HG03342 (cell line): ENCODE results near the gene DOCK3.
"Not testable (repeated sequence)": the region's sequence is repeated elsewhere in the genome, so short reads cannot be mapped to it uniquely, and the experiment has no call there.

Experiments used
- ATAC-seq: cut with Tn5 transposase; IDR thresholded peaks from one replicate; pipeline ENCODE4 v1.9.1; 2021; ENCODE audit warnings: mild to moderate bottlenecking, moderate library complexity; ENCODE audit not compliant: unreplicated experiment

The DOCK3 gene

DNA sequence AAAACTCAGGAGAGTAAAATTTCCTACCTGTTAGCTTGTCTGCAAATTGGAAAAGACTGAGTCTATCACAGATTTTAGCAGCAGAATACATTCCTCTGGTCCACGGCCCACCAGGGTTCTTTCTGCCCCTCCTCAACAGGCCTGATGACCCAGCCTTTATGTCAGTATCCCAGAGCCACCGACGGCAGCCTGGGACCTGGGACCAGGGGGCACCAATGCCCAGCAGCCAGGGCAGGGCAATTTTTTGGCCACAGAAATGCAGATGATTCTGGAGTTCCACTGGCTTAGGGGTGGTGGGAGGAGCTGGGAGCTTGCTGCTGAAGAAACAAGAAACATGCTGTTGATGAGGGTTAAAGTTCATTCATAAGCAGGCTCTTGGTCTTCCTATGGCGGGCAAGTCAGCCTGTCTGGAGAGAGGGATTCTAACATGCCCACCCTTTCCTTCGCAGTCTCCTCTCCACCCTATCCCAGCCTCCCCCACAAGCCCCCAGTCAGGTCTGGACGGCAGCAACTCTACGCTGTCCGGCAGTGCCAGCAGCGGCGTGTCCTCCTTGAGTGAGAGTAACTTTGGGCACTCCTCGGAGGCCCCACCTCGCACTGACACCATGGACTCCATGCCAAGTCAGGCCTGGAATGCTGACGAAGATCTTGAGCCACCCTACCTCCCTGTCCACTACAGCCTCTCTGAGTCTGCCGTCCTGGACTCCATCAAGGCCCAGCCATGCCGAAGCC, 706.0 kb downstream of the DOCK3 start:
- ATAC-seq, result no peak

DNA sequence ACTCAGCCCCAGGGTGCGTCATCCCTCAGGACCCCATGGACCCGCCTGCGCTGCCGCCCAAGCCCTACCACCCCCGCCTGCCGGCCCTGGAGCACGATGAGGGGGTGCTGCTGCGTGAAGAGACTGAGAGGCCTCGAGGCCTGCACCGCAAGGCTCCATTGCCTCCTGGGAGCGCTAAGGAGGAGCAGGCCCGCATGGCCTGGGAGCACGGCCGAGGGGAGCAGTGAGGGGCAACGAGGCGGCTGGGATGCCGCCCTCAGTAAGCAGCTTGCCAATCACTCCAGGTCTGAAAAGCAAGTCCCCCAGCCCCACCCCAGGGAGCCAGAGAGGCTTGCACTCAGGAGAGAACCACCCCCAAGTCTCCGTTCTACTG, 706.6 kb downstream of the DOCK3 start:
- ATAC-seq, result no peak

DNA sequence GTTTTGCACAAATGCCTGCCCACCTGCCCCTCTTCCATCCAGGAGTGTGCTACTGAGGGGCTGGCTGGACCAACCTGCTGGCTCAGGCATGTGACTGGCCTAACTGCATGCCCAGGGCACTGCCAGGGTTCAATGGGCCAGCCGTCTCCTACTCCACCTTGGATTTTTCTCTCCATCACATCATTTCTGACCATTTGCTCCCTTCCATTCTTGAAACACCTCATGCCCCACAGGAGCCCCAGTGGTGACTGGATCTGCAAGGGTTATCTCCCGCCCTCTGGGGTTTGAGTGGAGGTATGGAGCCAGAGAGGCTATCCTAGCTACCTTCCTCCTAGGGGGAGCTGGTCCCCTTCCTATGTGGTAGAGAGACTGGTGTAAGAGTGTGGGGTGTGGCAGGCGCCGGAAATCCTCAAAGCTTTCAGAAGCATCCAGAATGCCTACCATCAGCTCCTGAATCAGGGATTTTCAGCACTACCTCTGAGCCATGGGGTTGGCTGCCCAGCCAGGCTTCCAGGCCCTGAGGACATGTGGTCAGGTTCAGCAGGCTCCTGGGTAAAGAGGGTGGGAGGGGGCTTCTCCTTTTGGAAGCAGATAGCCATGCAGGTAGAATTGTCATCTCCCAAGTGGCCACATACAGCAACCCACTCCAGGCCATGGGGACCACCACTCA, 707.5 kb downstream of the DOCK3 start:
- no peak for ATAC-seq

DNA sequence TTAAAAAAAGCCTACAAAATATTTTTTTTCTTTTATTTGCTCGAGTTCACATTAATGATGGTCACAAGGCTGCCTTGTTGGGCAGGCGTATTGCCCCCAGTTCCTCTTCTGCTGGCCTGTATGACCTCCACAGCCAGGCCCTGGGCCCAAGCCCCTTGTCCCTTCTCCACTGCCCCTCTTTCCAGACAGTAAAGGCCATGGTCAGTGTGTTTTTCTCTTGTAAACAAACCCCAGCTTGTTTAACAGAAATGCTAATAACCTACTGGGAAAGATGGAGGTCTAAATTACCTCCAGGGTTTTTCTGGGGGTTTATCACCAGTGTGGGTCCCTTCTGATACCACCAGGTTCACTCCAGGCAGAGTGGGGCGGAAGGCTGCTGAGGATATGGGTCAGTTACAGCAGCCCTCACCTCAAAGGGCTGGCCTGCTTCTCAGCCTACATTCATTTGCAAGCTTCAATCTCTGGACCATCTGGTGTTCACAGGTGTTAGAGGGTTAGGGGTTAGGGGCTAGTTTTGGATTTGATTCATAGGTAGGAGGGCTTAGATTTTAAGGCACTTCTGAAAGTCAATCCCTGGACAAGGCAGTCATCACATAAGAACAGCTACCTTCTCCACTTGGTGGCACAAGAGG, 708.3 kb downstream of the DOCK3 start:
- ATAC-seq, result no peak

DNA sequence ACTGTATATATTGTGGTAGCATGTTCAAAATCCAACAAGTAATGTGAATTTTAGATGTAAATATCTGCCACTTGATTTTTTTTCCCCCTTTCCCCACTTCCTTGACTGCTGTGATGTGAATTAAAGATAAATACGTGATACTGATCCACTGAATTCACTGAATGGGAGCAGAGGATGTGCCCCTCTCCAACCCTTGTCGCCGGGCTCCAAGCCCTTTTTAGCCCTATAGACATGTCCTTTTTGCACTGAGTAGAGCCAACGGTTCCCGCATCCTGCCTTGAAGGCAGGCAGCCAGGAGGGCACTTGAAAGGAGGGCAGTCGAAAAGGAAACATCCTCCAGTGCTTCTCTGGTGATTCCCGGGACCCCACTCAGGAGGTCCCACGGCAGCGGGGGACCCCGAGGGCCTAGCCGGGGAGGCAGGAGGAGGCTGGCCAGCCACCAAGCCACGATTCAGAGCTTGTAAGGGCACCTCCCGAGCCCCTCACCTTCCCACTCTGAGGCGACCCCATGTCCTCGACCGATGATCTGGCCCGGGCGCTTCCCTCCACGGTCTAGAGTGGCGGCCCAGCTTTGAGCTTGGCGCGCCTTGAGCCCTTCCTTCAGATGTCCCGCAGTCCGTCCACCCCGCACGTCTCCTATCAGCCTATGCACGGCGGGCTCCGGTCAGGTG, 709.5 kb downstream of the DOCK3 start:
- no peak for ATAC-seq

DNA sequence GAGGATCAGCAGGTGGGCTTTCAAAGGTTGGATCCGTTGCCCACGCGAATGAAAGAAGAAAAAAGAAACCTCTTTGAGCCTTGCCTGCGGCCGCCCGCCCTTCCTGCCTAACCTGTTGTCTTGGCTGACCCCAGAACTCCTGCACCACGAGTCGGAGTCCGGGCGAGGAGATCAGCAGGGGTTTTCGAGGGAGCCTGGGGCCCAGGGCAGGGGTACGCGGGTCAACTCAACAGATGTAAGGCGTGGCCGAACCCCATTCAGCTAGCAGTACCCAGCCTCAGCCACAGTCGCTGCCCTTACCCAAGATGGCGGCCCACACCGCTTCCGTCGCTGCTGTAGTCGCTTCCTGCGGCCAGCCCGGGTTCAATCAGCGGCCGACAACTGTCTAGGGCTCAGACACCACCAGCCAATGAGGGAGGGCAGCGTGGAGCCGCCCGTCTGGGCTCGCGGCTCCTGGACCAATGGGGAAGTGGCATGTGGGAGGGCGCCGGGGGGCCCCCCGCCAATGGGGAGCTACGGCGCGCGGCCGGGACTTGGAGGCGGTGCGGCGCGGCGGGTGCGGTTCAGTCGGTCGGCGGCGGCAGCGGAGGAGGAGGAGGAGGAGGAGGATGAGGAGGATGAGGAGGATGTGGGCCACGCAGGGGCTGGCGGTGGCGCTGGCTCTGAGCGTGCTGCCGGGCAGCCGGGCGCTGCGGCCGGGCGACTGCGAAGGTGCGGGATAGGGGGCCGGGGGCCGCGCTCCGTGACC, 710.2 kb downstream of the DOCK3 start, which contains the start of gene MANF:
Gene MANF, plus strand, starts transcription at position 566 of the 748 bp plus-strand sequence. Its CDS starts 52 bp downstream, at position 618.
- ATAC-seq, result peak; percentile 96

DNA sequence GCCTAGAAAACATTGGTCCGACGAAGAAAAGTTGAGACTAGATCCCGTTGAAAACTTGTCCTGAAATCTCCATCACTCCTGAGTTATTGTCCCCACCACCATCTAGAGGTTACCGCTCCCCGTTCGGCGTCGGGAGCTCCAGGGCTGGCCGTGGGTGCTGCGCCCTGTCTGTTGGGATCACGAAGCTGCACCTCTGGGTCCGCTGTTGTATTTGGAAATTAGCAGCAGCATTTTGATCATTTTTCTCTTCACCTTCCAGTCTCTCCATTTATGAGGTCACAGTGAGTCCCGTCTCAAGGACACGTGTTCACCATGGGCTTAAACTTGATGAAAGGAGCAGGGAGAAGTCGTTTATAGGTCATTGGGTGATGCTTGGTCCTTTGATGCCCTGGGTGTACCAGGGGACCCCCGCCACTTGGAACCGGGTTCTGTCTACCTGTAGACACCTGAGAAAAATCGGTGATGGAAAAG, 710.9 kb downstream of the DOCK3 start:
- ATAC-seq, result no peak

DNA sequence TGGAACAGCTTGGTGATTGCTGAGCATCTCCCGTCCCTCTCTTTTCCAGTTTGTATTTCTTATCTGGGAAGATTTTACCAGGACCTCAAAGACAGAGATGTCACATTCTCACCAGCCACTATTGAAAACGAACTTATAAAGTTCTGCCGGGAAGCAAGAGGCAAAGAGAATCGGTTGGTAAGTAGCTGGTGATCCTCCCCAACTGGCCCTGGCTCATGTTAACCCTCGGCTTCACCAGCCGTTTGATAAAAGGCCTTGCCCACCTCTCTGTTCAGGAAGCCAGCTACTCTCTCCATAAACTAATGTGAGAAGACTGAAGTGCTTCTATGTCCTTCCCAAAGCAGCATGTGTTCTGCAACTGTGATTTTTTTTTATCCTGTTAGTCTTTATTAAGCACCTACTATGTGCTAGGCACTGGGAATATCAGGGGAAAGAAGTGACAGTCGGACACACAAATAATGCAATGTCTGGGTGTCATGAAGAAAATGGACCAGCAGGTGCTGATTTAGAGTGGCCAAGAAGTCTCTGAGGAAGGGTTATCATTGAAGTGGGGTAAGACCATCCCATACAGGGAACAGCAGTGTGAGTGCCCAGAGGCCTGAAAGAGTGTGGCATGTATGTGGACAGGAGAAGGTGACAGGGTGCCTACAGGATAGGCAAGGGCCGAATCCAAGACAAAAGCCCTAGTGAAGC, 711.6 kb downstream of the DOCK3 start:
- no peak for ATAC-seq

DNA sequence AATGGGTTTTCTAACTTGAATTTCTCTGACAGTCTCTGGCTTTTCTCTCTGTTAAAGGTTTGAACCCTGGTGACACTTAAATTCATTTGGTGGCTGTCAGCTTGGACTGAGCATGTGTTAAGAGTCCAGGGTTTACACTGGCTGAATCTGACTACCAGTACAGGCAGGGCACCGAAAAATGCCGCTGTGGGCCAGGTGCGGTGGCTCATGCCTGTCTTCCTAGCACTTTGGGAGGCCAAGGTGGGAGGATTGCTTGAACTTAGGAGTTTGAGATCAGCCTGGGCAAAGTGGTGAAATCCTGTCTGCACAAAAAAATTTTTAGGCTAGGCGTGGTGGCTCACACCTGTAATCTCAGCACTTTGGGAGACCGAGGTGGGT, 712.1 kb downstream of the DOCK3 start:
- ATAC-seq, result no peak

DNA sequence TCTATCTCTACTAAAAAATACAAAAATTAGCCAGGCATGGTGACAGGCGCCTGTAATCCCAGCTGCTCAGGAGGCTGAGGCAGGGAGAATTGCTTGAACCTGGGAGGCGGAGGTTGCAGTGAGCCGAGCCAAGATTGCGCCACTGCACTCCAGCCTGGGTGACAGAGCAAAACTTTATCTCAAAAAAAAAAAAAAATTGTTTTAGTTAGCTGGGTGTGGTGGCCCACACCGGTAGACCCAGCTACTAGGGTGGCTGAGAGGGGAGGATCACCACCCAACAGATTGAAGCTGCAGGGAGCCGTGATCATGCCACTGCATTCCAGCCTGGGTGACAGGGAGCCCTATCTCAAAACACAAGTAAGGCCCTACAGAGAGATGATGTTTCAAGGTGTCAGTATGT, 712.6 kb downstream of the DOCK3 start:
- not testable (repeated sequence) for ATAC-seq

DNA sequence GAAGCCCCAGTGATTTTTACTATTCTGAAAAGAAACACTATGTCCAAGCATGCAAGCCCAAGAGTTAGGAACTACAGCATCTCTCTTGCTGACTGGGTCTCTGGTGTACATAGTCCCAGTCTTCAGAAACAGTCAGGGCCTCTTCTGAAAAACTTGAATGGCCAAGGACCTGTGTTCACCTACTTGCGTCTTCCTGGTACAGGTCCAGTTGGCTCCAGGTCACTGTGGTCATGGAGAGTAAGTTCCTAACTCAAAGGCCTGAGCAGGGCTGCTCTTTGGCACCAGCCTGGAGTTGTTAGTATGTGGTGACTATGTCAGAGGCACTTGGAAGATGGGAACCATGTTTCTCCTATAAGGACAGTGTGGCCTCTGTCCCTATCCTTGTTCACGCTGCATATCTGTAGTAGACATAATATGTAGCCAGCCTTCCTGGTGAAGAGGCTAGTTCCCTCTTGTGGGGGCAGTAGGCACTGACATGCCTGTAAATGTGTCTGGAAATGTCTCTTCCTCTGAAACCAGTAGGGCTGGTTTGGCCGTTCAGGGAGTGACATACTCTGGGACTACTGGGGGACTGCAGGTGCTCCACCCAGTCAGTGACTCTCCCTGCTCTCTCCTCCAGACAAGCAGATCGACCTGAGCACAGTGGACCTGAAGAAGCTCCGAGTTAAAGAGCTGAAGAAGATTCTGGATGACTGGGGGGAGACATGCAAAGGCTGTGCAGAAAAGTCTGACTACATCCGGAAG, 713.7 kb downstream of the DOCK3 start:
- no peak for ATAC-seq

DNA sequence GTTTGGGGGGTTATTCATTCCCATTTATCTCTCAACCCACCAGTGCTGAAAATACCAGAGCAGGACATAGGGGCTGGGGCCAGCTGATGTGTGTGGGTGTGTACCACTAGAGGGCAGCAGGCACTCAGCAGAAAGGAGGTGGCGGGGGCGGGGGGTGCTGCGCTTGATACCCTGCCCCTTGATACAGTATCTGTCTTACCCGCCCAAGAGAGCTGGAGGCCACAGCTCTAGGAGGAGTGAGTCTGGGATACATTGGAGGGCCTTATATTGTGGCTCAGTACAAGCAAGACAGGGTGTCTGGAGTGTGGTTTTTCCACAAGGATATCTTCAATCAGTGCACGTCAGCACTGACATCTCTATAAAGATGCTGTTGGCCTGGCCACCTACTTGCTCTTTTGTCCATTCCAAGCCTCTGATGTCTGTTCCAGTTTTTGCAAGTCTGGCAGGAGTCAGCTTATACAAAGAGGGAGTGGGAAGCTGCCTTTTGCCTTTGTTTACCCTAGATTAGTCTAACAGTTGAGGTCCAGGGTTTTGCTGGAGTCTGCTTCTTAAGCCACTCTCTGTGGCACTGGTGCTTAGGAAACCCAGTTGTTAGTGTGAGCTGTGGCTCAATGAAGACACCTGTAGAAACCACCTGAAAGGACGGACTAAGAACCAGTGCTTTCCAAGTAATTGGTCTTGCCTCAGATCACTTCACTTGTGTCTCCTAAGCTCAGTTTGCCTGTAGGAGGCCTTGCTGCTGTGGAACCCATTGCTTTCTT, 714.9 kb downstream of the DOCK3 start:
- no peak for ATAC-seq

DNA sequence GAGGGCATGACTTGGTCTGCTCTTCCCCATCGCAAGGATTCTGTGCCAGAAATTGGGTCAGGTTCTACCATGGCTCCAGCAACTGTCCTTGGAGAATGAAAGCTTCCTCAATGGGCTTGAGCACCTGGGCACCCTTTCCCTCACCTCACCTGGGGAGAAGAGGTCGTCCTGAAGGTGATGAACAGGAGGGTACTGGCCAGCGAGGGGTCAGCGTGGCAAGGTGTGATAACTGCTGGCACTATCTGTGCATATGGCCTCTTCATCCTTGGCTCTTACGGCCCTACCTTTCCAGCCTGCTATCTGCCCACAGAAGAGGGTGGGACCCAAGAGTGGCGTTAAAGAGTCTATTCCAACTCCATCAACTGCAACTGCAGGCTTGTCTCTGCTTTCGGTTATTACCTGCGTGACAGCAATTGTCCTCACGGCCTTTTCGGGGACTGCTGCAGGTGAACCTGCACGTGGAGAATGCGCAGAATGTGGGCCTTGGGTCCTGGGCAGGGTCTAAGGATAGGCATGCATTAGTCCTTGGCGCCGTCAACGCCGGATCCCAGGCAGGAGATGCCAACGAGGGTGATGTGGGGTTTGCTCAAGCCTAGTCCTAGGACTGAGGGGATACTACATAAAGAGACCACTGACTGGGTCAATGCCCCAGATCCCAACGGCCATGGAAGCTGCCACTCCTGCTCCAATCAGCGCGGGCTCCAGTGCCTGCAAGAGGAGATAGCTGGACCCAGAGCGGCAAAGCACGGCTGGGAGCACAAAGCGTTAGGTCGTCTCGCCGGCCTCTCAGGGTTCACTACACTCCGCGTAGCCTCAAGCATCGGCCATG, 715.7 kb downstream of the DOCK3 start:
- no peak for ATAC-seq

DNA sequence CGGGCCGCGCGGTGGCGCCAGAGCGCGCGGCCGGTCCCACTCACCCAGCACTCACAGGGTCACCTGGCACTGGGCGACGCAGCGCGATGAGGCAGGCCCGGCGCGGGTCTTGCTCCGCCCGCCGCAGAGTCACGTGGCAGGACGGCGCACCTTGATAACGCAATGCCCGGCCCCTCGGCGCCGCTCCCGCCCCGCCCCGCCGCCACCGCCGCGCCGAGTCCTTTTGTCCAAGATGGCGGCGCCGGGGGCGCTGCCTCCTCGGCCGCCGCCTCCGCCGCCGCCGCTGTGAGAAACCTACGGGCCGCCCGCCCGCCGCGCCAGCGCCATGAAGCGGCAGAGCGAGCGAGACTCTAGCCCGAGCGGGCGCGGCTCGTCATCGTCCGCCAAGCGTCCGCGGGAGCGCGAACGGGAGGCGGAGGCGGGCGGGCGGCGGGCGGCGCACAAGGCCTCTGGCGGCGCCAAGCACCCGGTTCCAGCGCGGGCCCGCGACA, 716.4 kb downstream of the DOCK3 start, which contains the start of gene RBM15B:
Gene RBM15B, plus strand, starts transcription at position 211 of the 491 bp plus-strand sequence. Its CDS starts 115 bp downstream, at position 326.
- peak; percentile 93 for ATAC-seq

DNA sequence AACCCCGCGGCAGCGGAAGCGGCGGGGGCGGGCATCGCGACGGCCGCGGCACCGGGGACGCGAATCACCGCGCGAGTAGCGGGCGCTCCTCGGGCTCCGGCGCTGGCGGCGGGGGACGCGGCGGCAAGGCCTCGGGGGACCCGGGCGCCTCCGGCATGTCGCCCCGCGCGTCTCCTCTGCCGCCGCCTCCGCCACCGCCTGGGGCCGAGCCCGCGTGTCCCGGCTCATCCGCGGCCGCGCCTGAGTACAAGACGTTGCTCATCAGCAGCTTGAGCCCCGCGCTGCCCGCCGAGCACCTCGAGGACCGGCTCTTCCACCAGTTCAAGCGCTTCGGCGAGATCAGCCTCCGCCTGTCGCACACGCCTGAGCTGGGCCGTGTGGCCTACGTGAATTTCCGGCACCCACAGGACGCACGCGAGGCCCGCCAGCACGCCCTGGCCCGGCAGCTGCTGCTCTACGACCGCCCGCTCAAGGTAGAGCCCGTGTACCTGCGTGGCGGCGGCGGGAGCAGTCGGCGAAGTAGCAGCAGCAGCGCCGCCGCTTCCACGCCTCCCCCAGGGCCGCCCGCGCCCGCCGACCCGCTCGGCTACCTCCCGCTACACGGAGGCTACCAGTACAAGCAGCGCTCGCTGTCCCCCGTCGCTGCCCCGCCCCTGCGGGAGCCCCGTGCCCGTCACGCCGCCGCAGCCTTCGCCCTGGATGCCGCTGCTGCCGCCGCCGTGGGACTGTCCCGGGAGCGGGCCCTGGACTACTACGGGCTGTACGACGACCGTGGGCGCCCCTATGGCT, 717.0 kb downstream of the DOCK3 start:
- peak; percentile 2 for ATAC-seq

DNA sequence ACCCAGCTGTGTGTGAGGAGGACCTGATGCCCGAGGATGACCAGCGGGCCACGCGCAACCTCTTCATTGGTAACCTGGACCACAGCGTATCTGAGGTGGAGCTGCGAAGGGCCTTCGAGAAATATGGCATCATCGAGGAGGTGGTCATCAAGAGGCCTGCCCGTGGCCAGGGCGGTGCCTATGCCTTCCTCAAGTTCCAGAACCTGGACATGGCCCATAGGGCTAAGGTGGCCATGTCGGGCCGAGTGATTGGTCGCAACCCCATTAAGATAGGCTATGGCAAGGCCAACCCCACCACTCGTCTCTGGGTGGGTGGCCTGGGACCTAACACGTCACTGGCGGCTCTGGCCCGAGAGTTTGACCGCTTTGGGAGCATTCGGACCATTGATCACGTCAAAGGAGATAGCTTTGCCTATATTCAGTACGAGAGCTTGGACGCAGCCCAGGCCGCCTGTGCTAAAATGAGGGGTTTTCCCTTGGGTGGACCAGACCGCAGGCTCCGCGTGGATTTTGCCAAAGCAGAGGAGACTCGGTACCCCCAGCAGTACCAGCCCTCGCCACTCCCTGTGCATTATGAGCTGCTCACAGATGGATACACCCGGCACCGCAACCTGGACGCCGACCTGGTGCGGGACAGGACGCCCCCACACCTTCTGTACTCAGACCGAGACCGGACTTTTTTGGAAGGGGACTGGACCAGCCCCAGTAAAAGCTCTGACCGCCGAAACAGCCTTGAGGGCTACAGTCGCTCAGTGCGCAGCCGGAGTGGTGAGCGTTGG, 717.8 kb downstream of the DOCK3 start:
- ATAC-seq, result no peak
